GM12878 (cell line): ENCODE measurements around the gene TSPAN15. TPM values are rescaled to one million over a fixed set of nuclear protein-coding genes. Genes with fewer than 3 reads are reported as not detected.

Experiments used
- ATAC-seq: fragments of 200-7000 bp; cut with Tn5 transposase; 3 replicates; pipeline ENCODE4 v1.9.1; 2020; ENCODE audit warnings: mild to moderate bottlenecking, moderate library complexity
- BruUV-seq: library from RNA; stranded (reverse); fragments of 400-500 nt; replicated peaks from 2 replicates; lab custom pipeline; 2021; lab: Mats Ljungman, UMichigan
- CTCF ChIA-PET: fragments of 300-600 bp; sonication (Branson Sonifier 250); formaldehyde crosslinking; extraction: SDS; loops from one replicate; lab custom pipeline; 2021; ENCODE audit warnings: inconsistent platforms; lab: Yijun Ruan, JAX
- POLR2A ChIA-PET: fragments of 350-600 bp; formaldehyde crosslinking; extraction: SDS; loops from one replicate; lab custom pipeline; 2021; ENCODE audit warnings: inconsistent platforms; lab: Charles Lee
- RAD21 ChIA-PET: fragments of 300-600 bp; sonication (Branson Sonifier 250); formaldehyde crosslinking; loops from one replicate; lab custom pipeline; 2023; ENCODE audit warnings: antibody characterized with exemption; ENCODE audit not compliant: unreplicated experiment; lab: Charles Lee
- SMC1A ChIA-PET: fragments of 300-600 bp; sonication (Branson Sonifier 250); formaldehyde crosslinking; loops from one replicate; lab custom pipeline; 2023; ENCODE audit not compliant: unreplicated experiment, uncharacterized antibody; lab: Charles Lee
- DNase-seq: peaks from one replicate; pipeline ENCODE4 v3.0.0-alpha.2; 2011; ENCODE audit warnings: low read depth, low spot score
- FAIRE-seq: peaks from 3 replicates; lab custom pipeline; 2011; peaks lifted over from hg19 to GRCh38; lab: Jason Lieb, UNC
- H2AFZ ChIP-seq: 2 replicates; pipeline ENCODE4 v1.6.0; 2011; ENCODE audit warnings: low read depth, low read length, control low read depth; ENCODE audit not compliant: control insufficient read depth
- H3K27ac ChIP-seq: 2 replicates; pipeline ENCODE4 v1.5.1; 2011; ENCODE audit warnings: control low read depth; ENCODE audit not compliant: control insufficient read depth, insufficient read depth
- H3K27me3 ChIP-seq, 2 experiments: replicated peaks in 1 of 2; 2 replicates each; pipeline versions ENCODE4 v1.6.0 to v1.6.1; 2011; ENCODE audit warnings: low read length in 1 of 2; ENCODE audit not compliant: control insufficient read depth in 2 of 2, insufficient read depth in 2 of 2
- H3K36me3 ChIP-seq, 2 experiments: 2 replicates each; pipeline ENCODE4 v1.5.1; 2011; ENCODE audit warnings: low read length in 1 of 2; ENCODE audit not compliant: control insufficient read depth in 2 of 2, insufficient read depth in 2 of 2
- H3K4me1 ChIP-seq: 2 replicates; pipeline ENCODE4 v1.6.1; 2011; ENCODE audit warnings: mild to moderate bottlenecking, low read length, moderate library complexity, mixed read lengths; ENCODE audit not compliant: control insufficient read depth, insufficient read depth
- H3K4me2 ChIP-seq: 2 replicates; pipeline ENCODE4 v1.6.0; 2011; ENCODE audit warnings: control low read depth; ENCODE audit not compliant: control insufficient read depth, insufficient read depth
- H3K4me3 ChIP-seq: fragments of 200-600 bp; sonication (generic); 2 replicates; pipeline ENCODE4 v1.5.1; 2016
- H3K79me2 ChIP-seq: 2 replicates; pipeline ENCODE4 v1.6.0; 2011; ENCODE audit warnings: low read length; ENCODE audit not compliant: control insufficient read depth, insufficient read depth
- H3K9ac ChIP-seq: 2 replicates; pipeline ENCODE4 v1.8.0; 2011; ENCODE audit warnings: low read length, control low read depth, mixed read lengths; ENCODE audit not compliant: control insufficient read depth, insufficient read depth
- H3K9me3 ChIP-seq: replicated peaks from 3 replicates; pipeline ENCODE4 v1.5.1; 2011; ENCODE audit warnings: mild to moderate bottlenecking, low read length; ENCODE audit not compliant: control insufficient read depth, insufficient read depth
- H4K20me1 ChIP-seq: 2 replicates; pipeline ENCODE4 v1.6.0; 2011; ENCODE audit not compliant: control insufficient read depth, insufficient read depth
- CTCF ChIP-seq, 3 experiments: IDR thresholded peaks in 2 of 3; conservative IDR thresholded peaks in 1 of 3; 2 replicates each; pipeline ENCODE4 v1.5.1; 2011; ENCODE audit warnings: low read depth in 3 of 3, low read length in 3 of 3, mild to moderate bottlenecking in 3 of 3, control low read depth in 2 of 3, moderate library complexity in 2 of 3, inconsistent platforms in 1 of 3, mixed read lengths in 1 of 3; ENCODE audit not compliant: control insufficient read depth in 2 of 3, insufficient read depth in 1 of 3; ENCODE audit errors: extremely low read depth in 1 of 3
- EP300 ChIP-seq, 2 experiments: fragments of 150-350 bp in 1 of 2; IDR thresholded peaks; 2 replicates each; pipeline ENCODE4 v1.6.1; 2011 to 2012; ENCODE audit warnings: low read depth in 2 of 2, low read length in 2 of 2, borderline replicate concordance in 1 of 2, improper control_type of control experiment in 1 of 2, inconsistent platforms in 1 of 2; ENCODE audit not compliant: control insufficient read depth in 1 of 2
- HDGF ChIP-seq: fragments of 450-650 bp; IDR thresholded peaks from 2 replicates; pipeline ENCODE4 v1.6.1; 2016; ENCODE audit warnings: antibody characterized with exemption
- IRF4 ChIP-seq: IDR thresholded peaks from 2 replicates; pipeline ENCODE4 v1.6.1; 2011; ENCODE audit warnings: low read depth, low read length
- MEF2B ChIP-seq: fragments of 450-650 bp; IDR thresholded peaks from 2 replicates; pipeline ENCODE4 v1.6.1; 2018; ENCODE audit warnings: mild to moderate bottlenecking, moderate library complexity; ENCODE audit not compliant: partially characterized antibody, poor library complexity, severe bottlenecking
- MXI1 ChIP-seq: fragments of 150-350 bp; IDR thresholded peaks from 2 replicates; pipeline ENCODE4 v1.6.1; 2011; ENCODE audit warnings: low read depth, mild to moderate bottlenecking, inconsistent platforms, low read length, improper control_type of control experiment
- POU2F2 ChIP-seq: IDR thresholded peaks from 3 replicates; pipeline ENCODE4 v1.6.1; 2011; ENCODE audit warnings: low read depth, mild to moderate bottlenecking, low read length, borderline replicate concordance
- RAD21 ChIP-seq: IDR thresholded peaks from 2 replicates; pipeline ENCODE4 v1.6.1; 2011; ENCODE audit warnings: mild to moderate bottlenecking, low read depth, low read length, moderate library complexity; ENCODE audit not compliant: insufficient read depth
- RFX5 ChIP-seq: IDR thresholded peaks from 2 replicates; pipeline ENCODE4 v1.6.1; 2011; ENCODE audit warnings: low read depth, low read length, improper control_type of control experiment
- SMC3 ChIP-seq: IDR thresholded peaks from 2 replicates; pipeline ENCODE4 v1.6.1; 2011; ENCODE audit warnings: low read length, improper control_type of control experiment, borderline replicate concordance
- SUZ12 ChIP-seq: fragments of 200-600 bp; sonication (generic); IDR thresholded peaks from one replicate; pipeline ENCODE4 v1.6.1; 2018; ENCODE audit warnings: antibody characterized with exemption, mild to moderate bottlenecking; ENCODE audit not compliant: unreplicated experiment
- YY1 ChIP-seq: IDR thresholded peaks from 2 replicates; pipeline ENCODE4 v1.6.1; 2011; ENCODE audit warnings: low read depth, mild to moderate bottlenecking, low read length
- WGBS: methylation state at CpG from one replicate; pipeline ENCODE4 v1.1.6; 2016; ENCODE audit warnings: low lambda C conversion rate; ENCODE audit not compliant: insufficient replicate concordance, insufficient coverage; ENCODE audit errors: missing lambda C conversion rate; 5-methylcytosine and 5-hydroxymethylcytosine counted together
- in situ Hi-C: fragments of 300-500 bp; cut with MboI; formaldehyde crosslinking; loops from 9 replicates; pipeline ENCODE4 v1.14.3; 2018; ENCODE audit warnings: mixed read lengths
- intact Hi-C: fragments of 100-400 bp; cut with micrococcal nuclease; formaldehyde crosslinking; loops from one replicate; pipeline ENCODE4 v1.14.2; 2022; ENCODE audit not compliant: unreplicated experiment
- polyA plus RNA-seq, 11 experiments: library from polyadenylated mRNA; depleted of rRNA in 4 of 11; unstranded in 6 of 11; stranded (reverse) in 5 of 11; fragments of >200 nt; fragmentation: Nextera tagmentation in 4 of 11; fragmentation: Illumina TruSeq in 1 of 11; extraction: Ambion mirVana in 4 of 11; extraction: Trizol in 1 of 11; gene quantifications; 1 replicate in 1 of 11; 2 replicates in 10 of 11; pipeline versions ENCODE4 v1.2.1 to v1.2.3, GENCODE V29; 2011 to 2016; ENCODE audit warnings: inconsistent platforms in 2 of 11, missing spikeins in 2 of 11, low read depth in 1 of 11
- total RNA-seq, 4 experiments: library from RNA; depleted of rRNA in 3 of 4; stranded (reverse); fragments of >200 nt in 3 of 4; fragmentation: Illumina TruSeq in 1 of 4; extraction: Trizol in 1 of 4; gene quantifications; 2 replicates each; pipeline versions ENCODE4 v1.2.1 to v1.2.3, GENCODE V29; 2013 to 2021
- TF ChIP-seq, protein P1 (sequence below): fragments of 450-650 bp; IDR thresholded peaks from 2 replicates; pipeline ENCODE4 v1.6.1; 2017; ENCODE audit warnings: low read depth, mild to moderate bottlenecking, moderate library complexity
- TF ChIP-seq, protein P2 (sequence below): fragments of 450-650 bp; IDR thresholded peaks from 2 replicates; pipeline ENCODE4 v1.6.1; 2014; ENCODE audit warnings: mild to moderate bottlenecking

The TSPAN15 gene
- total and polyA plus RNA-seq, 10 of the 15 experiments (the other 5 are each of a cell fraction or from before 2014, with no cell fraction given): 1.3 to 8.5 (median 2.4) TPM; not detected in 2

DNA sequence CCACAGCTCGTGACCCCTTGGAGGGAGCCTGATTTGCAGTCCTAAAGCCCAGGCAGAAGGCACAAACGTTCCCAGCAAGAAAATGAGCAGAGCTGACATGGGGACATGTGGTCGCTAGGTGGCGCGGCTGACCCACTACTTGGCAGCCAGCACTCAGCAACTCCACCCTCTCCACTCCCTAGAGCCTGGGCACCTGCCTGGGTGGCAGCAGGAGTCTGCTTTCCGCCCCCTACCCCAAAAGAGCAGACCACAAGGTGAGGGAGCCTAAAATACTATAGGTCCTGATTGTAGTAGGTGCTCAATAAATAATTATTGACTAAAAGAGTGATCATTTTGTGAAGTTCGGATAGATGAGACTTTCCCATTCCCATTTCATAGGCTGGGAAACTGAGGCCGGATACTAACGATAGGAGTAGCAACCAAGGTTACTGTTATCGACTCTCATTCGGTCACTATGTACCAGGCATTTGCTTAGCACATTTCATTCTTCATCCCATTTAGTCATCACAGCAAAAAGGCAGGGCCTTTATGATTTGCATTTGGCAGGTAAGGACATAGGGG lies 64.5 kb downstream of the TSPAN15 start:
- Histone ChIP-seq H2AFZ (no peak overlapping the region), H4K20me1 (no peaks in the 10 kb centered on the region), H3K9ac (no peak overlapping the region), H3K9me3 (no peaks in the 10 kb centered on the region), H3K27me3 (no peaks in the 10 kb centered on the region; a peak in 1 of 4 replicates), H3K4me1 (no peaks in the 10 kb centered on the region), H3K27ac (no peak overlapping the region), H3K36me3 (no peaks in the 10 kb centered on the region), H3K4me3 (no peak overlapping the region), H3K4me2 (no peak overlapping the region), H3K79me2 (no peaks in the 10 kb centered on the region)
- peak; percentile 16 for DNase-seq
- no TSS peak for BruUV-seq
- peak; percentile 85 for TF ChIP-seq RAD21
- peak; percentile 92 to 98 (median 93); a peak in 5 of 6 replicates for TF ChIP-seq CTCF (IDR thresholded peaks at IDR 0.05 in 2 of 3, conservative IDR thresholded peaks at IDR 0.05 in 1 of 3; ENCODE audit: control insufficient read depth in 2 of 3, extremely low read depth in 1 of 3, insufficient read depth in 1 of 3, low read depth in 3 of 3, low read length in 3 of 3)
- TF ChIP-seq SMC3: peak; percentile 89
- TF ChIP-seq, protein P1, sequence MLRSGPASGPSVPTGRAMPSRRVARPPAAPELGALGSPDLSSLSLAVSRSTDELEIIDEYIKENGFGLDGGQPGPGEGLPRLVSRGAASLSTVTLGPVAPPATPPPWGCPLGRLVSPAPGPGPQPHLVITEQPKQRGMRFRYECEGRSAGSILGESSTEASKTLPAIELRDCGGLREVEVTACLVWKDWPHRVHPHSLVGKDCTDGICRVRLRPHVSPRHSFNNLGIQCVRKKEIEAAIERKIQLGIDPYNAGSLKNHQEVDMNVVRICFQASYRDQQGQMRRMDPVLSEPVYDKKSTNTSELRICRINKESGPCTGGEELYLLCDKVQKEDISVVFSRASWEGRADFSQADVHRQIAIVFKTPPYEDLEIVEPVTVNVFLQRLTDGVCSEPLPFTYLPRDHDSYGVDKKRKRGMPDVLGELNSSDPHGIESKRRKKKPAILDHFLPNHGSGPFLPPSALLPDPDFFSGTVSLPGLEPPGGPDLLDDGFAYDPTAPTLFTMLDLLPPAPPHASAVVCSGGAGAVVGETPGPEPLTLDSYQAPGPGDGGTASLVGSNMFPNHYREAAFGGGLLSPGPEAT: no peak
- TF ChIP-seq MXI1: 0 out of 2 replicates have a peak, but pooled peaks have one; percentile 22
- TF ChIP-seq, protein P2, sequence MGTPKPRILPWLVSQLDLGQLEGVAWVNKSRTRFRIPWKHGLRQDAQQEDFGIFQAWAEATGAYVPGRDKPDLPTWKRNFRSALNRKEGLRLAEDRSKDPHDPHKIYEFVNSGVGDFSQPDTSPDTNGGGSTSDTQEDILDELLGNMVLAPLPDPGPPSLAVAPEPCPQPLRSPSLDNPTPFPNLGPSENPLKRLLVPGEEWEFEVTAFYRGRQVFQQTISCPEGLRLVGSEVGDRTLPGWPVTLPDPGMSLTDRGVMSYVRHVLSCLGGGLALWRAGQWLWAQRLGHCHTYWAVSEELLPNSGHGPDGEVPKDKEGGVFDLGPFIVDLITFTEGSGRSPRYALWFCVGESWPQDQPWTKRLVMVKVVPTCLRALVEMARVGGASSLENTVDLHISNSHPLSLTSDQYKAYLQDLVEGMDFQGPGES: no peak
- TF ChIP-seq POU2F2: 0 out of 3 replicates have a peak, but pooled peaks have one; percentile 17
- peak; percentile 58 for TF ChIP-seq YY1
- no peak for TF ChIP-seq RFX5
- TF ChIP-seq HDGF: no peak
- TF ChIP-seq EP300 (IDR thresholded peaks at IDR 0.05; ENCODE audit: borderline replicate concordance in 1 of 2, control insufficient read depth in 1 of 2, low read depth in 2 of 2, low read length in 2 of 2): no peak
- TF ChIP-seq IRF4: peak; percentile 38; the same call in 1 of the 2 replicates
- no peak for TF ChIP-seq SUZ12
- no peak for TF ChIP-seq MEF2B
- POLR2A ChIA-PET: no interaction called here
- CTCF ChIA-PET: interaction anchor here (0.7 to 8.5 kb wide), 38 partner anchors 9 to 844 kb away, joined by 3 to 189 read pairs (median 4); no protein-coding TSS in a partner anchor
- in situ Hi-C loops (loop anchor here (5.0 kb wide), 2 partner anchors 122 to 202 kb away; no protein-coding TSS in a partner anchor), intact Hi-C loops (loop anchor here (1.0 to 10.0 kb wide), 4 partner anchors 124 to 399 kb away; partner anchors contain the start of gene COL13A1)
- peak; percentile 100 for ATAC-seq
- peak; percentile 86 for FAIRE-seq
- 5% methylated on average over 11 of the region's 11 CpGs for WGBS
- SMC1A ChIA-PET: interaction anchor here (0.8 to 4.2 kb wide), 8 partner anchors 84 to 399 kb away, joined by 3 to 66 read pairs (median 4); no protein-coding TSS in a partner anchor
- RAD21 ChIA-PET: interaction anchor here (0.9 to 6.0 kb wide), 8 partner anchors 11 to 399 kb away, joined by 3 to 59 read pairs (median 3); no protein-coding TSS in a partner anchor
